GM10248 (cell line): ENCODE measurements around the gene MYH9.

Experiments
- CTCF ChIA-PET: fragments of 300-600 bp; sonication (Branson Sonifier 250); formaldehyde crosslinking; extraction: SDS; loops from one replicate; lab custom pipeline; 2021; ENCODE audit warnings: antibody characterized with exemption; lab: Yijun Ruan, JAX
- POLR2A ChIA-PET: fragments of 350-650 bp; sonication (Branson Sonifier 250); formaldehyde crosslinking; extraction: SDS; loops from one replicate; lab custom pipeline; 2020; ENCODE audit warnings: antibody characterized with exemption; lab: Yijun Ruan, JAX
- DNase-seq: peaks from one replicate; pipeline ENCODE4 v3.0.0; 2012; ENCODE audit errors: extremely low spot score
- TF ChIP-seq, protein P1 (sequence below): IDR thresholded peaks from 2 replicates; pipeline ENCODE4 v1.5.1; 2012; ENCODE audit warnings: mild to moderate bottlenecking, low read depth; ENCODE audit errors: extremely low read depth, missing control alignments, control extremely low read depth

The MYH9 gene

DNA sequence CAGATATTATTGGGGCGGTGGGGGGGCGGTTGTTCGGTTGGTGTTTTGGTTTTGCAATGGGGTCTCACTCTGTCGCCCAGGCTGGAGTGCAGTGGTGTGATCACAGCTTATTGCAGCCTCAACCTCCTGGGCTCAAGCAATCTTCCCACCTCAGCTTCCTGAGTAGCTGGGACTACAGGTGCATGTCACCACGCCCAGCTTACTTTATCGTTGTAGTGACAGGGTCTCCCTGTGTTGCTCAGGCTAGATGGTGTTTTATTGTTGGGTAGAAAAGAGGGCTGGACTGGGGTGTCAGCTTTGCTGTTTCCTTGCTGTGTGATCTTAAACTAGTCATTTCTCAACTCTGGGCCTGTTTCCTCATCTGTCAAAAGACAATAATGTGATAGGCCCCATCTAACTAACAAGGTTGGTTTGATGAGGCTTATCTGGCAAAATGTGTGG is 17.5 kb upstream of the MYH9 start:
- DNase-seq = no peak
- TF ChIP-seq, protein P1, sequence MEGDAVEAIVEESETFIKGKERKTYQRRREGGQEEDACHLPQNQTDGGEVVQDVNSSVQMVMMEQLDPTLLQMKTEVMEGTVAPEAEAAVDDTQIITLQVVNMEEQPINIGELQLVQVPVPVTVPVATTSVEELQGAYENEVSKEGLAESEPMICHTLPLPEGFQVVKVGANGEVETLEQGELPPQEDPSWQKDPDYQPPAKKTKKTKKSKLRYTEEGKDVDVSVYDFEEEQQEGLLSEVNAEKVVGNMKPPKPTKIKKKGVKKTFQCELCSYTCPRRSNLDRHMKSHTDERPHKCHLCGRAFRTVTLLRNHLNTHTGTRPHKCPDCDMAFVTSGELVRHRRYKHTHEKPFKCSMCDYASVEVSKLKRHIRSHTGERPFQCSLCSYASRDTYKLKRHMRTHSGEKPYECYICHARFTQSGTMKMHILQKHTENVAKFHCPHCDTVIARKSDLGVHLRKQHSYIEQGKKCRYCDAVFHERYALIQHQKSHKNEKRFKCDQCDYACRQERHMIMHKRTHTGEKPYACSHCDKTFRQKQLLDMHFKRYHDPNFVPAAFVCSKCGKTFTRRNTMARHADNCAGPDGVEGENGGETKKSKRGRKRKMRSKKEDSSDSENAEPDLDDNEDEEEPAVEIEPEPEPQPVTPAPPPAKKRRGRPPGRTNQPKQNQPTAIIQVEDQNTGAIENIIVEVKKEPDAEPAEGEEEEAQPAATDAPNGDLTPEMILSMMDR = no peak
- POLR2A ChIA-PET = no interaction called here
- CTCF ChIA-PET = interaction anchor here (1.6 to 1.7 kb wide), 2 partner anchors 11 to 30 kb away, joined by 3 to 5 read pairs; no protein-coding TSS in a partner anchor

DNA sequence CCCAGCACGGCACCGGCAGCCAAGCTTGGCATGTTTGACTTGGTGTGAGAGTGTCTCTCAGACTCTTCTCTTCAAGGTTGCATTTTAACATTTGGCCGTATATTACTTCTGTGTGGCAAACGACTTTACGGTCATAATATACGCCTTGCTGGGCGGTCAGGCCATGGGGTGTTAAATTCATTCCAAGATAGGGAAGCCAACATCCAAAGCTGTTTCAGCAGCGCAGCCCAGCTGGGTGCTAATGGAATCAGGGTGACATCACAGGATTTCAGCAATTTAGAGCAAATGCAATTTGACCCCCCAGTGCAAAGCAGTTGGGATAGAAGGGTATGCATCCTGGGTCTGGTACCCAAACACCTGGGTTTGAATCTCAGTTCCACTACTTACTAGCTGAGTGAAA is 16.7 kb upstream of the MYH9 start:
- TF ChIP-seq, protein P1 = no peak
- ChIA-PET POLR2A (no interaction called here), CTCF (interaction anchor here (1.4 to 1.7 kb wide), 3 partner anchors 10 to 31 kb away, joined by 3 to 5 read pairs (median 4); no protein-coding TSS in a partner anchor)

DNA sequence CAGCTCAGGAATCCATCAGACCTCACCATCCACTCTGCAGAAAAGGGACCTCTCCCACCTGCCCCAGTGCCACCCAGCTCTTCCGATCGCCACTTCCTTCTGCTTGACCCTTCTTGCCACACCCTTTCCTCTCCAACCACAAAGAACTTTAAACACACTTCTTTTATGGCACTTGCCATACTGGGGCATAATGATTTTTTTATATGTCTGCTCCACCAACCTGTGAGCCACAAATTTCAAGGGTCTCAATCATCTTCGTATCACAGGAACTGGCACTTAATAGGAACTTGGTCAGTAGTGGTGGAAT is 11.7 kb upstream of the MYH9 start:
- ChIA-PET CTCF (interaction anchor here (1.5 kb wide), 1 partner anchor 11 kb away, joined by 6 read pairs; the partner anchor contains the start of gene MYH9), POLR2A (no interaction called here)
- TF ChIP-seq, protein P1 = no peak

More for the DNA sequence above, 16.7 kb upstream of the MYH9 start:
- no peak for DNase-seq

DNA sequence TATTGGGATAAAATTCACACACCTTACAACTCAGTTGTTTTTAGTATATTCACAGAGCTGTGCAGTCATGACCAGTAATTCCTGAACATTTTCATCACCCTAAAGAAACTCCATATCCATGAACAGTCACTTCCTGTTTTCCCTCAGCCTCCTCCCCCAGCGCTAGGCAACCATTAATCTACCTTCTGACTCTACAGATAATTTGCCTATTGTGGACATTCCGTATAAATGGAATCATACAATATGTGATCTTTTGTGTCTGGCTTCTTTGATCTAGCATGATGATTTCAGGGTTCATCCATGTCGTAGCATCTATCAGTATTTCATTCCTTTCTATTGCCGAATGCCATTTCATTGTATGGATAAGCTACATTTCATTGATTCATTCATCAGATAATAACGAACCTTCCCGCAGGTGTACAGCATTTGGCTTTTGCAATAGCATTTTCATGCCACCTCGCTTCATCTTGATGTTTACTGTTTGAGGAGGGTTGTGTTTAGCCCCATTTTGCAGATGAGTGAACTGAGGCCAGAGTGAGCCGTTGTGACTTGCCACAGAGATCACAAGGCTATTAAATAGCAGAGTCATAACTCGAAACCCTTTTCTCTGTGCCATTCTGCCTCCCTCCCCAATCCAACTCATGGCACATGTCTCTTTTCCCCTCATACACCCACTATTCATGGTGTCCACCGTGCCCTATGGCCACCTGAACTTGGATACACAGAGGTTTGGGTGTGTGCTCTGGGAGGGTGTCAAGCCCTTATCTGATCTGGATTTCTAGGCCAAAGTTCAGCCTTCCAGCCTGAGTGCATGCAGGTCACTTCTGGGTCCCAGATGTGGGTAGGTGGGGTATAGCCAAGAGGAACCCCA is 11.1 kb upstream of the MYH9 start:
- ChIA-PET POLR2A (no interaction called here), CTCF (interaction anchor here (1.5 kb wide), 1 partner anchor 11 kb away, joined by 6 read pairs; the partner anchor contains the start of gene MYH9)
- DNase-seq = no peak
- TF ChIP-seq, protein P1 = no peak

More for the DNA sequence above, 11.7 kb upstream of the MYH9 start:
- DNase-seq = no peak

DNA sequence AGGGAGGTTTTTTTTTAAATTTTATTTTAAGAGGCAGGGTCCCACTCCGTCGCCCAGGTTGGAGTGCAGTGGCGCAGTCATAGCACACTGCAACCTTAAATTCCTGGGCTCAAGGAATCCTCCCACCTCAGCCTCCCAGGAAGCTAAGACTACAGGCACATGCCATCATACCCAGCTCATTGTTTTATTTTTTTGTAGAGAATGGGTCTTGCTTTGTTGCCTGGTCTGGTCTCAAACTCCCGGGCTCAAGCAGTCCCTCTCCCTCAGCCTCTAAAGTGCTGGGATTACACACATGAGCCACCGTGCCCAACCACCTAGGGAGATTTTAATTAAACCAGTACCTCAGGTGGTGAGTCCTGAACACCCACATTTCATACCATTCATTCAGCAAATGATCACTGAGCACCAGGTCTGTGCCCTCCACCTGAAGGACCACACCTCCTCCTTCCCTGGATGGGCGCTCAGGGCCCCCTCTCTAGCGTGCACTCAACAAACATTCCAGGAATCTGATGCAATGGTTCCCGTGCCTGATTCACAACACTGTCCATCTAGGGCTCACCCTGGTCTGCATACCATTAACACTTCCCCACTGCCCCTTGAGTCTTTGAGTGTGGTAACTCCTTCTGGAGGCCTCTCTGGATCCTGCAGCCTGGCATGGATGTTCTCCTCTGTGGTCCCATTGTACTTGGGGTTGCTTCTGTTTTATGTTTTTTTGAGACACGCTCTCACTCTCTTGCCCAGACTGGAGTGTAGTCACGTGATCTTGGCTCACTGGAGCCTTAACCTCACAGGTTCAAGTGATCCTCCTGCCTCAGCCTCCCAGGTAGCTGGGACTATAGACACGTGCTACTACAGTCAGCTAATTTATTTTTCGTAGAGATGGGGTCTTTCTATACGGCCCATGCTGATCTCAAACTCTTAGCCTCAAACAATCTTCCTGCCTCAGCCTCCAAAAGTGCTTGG is 9.6 kb upstream of the MYH9 start:
- TF ChIP-seq, protein P1 = no peak
- ChIA-PET CTCF (interaction anchor here (1.2 to 2.4 kb wide), 2 partner anchors 10 to 18 kb away, joined by 3 to 5 read pairs; no protein-coding TSS in a partner anchor), POLR2A (no interaction called here)
- no peak for DNase-seq

DNA sequence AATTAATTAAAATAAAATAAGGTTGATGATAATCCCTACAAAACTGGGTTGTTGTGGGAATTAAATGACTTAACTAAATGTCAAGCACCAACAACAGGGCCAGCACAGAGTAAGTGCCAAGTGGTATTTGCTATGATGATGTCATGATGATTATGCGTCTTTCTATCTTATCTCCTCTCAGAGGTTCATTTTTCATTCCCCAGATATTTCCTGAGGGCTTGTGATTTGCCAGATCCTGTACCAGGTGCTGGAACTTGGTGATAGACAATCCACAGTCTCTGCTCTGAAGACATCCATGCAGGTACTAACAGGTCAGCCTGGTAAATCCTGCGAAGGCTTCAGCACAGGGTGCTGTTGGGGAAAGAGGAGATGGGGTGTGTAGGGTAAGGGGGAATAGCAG is 8.1 kb upstream of the MYH9 start:
- CTCF ChIA-PET = interaction anchor here (1.2 to 2.4 kb wide), 2 partner anchors 12 to 20 kb away, joined by 3 to 5 read pairs; no protein-coding TSS in a partner anchor
- TF ChIP-seq, protein P1 = no peak
- POLR2A ChIA-PET = no interaction called here
- DNase-seq = no peak
